ENCODE results near the gene ITSN1.

DNA sequence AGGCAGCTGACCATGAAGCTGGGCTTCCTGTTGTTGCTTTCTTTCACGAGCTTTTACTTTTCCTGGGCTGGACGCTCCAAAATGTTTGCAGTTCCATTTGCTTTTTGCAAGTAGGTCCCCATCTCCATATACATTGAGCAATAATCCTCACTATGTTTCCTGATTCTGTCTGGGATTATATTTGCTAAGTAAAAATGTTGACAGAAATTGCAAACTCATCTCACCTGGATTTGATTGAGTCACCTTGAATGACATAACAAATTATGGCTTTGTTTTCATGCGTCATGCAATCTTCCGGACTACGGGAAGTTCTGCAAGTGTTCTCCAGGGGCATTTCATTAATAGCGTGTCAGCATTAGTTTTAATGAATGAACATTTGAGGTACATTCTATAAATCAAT lies 254.4 kb downstream of the ITSN1 start:
- TF ChIP-seq, protein P1, sequence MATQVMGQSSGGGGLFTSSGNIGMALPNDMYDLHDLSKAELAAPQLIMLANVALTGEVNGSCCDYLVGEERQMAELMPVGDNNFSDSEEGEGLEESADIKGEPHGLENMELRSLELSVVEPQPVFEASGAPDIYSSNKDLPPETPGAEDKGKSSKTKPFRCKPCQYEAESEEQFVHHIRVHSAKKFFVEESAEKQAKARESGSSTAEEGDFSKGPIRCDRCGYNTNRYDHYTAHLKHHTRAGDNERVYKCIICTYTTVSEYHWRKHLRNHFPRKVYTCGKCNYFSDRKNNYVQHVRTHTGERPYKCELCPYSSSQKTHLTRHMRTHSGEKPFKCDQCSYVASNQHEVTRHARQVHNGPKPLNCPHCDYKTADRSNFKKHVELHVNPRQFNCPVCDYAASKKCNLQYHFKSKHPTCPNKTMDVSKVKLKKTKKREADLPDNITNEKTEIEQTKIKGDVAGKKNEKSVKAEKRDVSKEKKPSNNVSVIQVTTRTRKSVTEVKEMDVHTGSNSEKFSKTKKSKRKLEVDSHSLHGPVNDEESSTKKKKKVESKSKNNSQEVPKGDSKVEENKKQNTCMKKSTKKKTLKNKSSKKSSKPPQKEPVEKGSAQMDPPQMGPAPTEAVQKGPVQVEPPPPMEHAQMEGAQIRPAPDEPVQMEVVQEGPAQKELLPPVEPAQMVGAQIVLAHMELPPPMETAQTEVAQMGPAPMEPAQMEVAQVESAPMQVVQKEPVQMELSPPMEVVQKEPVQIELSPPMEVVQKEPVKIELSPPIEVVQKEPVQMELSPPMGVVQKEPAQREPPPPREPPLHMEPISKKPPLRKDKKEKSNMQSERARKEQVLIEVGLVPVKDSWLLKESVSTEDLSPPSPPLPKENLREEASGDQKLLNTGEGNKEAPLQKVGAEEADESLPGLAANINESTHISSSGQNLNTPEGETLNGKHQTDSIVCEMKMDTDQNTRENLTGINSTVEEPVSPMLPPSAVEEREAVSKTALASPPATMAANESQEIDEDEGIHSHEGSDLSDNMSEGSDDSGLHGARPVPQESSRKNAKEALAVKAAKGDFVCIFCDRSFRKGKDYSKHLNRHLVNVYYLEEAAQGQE (IDR thresholded peaks at IDR 0.05; ENCODE audit: unreplicated experiment), result no peak
- TF ChIP-seq POLR2AphosphoS5 (IDR thresholded peaks at IDR 0.05; ENCODE audit: low read depth), result no peak
- no peak for TF ChIP-seq CTCF (conservative IDR thresholded peaks at IDR 0.05; ENCODE audit: low read depth in 2 of 2)
- TF ChIP-seq CREB1 (CRISPR knock-in tag; IDR thresholded peaks at IDR 0.05; ENCODE audit: low read depth), result no peak
- no peak for TF ChIP-seq EZH2 (IDR thresholded peaks at IDR 0.05; ENCODE audit: low read depth, unreplicated experiment)
- no peak for TF ChIP-seq ZNF462 (CRISPR knock-in tag; IDR thresholded peaks at IDR 0.05)
- no peak for TF ChIP-seq EZH2phosphoT487 (IDR thresholded peaks at IDR 0.05; ENCODE audit: unreplicated experiment)
- TF ChIP-seq STAT1 (IDR thresholded peaks at IDR 0.05; ENCODE audit: unreplicated experiment), result no peak
